Nephron progenitor cell (in vitro differentiated cells): ENCODE results near the gene SAYSD1.

Experiments
- DNase-seq: peaks from one replicate; pipeline ENCODE4 v3.0.0; 2021
- H3K27ac Mint-ChIP-seq: 2 replicates; pipeline ENCODE4 v1.8.0; 2021; ENCODE audit warnings: mild to moderate bottlenecking, moderate library complexity, mixed read lengths
- H3K27me3 Mint-ChIP-seq: 2 replicates; pipeline ENCODE4 v1.8.0; 2021; ENCODE audit warnings: mild to moderate bottlenecking, low read depth, mixed read lengths; ENCODE audit not compliant: poor library complexity
- H3K36me3 Mint-ChIP-seq: 2 replicates; pipeline ENCODE4 v1.8.0; 2021; ENCODE audit warnings: low read depth, mixed read lengths
- H3K4me1 Mint-ChIP-seq: 2 replicates; pipeline ENCODE4 v1.8.0; 2021; ENCODE audit warnings: mixed read lengths
- H3K4me3 Mint-ChIP-seq: 2 replicates; pipeline ENCODE4 v1.8.0; 2021; ENCODE audit warnings: mild to moderate bottlenecking, moderate library complexity, mixed read lengths
- H3K9me3 Mint-ChIP-seq: 2 replicates; pipeline ENCODE4 v1.8.0; 2021; ENCODE audit warnings: mild to moderate bottlenecking, moderate library complexity, mixed read lengths
- CTCF ChIP-seq: fragments of 200-600 bp; sonication (generic); IDR thresholded peaks from 2 replicates; pipeline ENCODE4 v1.5.0; 2021; ENCODE audit warnings: antibody characterized with exemption

Gene SAYSD1

GRCh38 chr6:39075807-39076622 is 39.0 kb downstream of the SAYSD1 start:
- no peak for TF ChIP-seq CTCF
- Mint-ChIP-seq H3K9me3 (no peaks in the 10 kb centered on the region), H3K36me3 (no peaks in the 10 kb centered on the region), H3K4me3 (no peak overlapping the region), H3K27ac (peak overlapping the region; percentile 62), H3K27me3 (peaks cover 29% of the 10 kb centered on the region), H3K4me1 (peaks cover 5% of the 10 kb centered on the region)
- no peak for DNase-seq

- H3K4me1 Mint-ChIP-seq = peaks cover 5% of the 10 kb centered on the region
- DNase-seq = no peak
- H3K27me3 Mint-ChIP-seq = peaks cover 28% of the 10 kb centered on the region
- no peak for TF ChIP-seq CTCF
- no peak overlapping the region for H3K4me3 Mint-ChIP-seq
- no peaks in the 10 kb centered on the region for H3K36me3 Mint-ChIP-seq
- peaks cover 4% of the 10 kb centered on the region for H3K9me3 Mint-ChIP-seq
- peak overlapping the region; percentile 62 for H3K27ac Mint-ChIP-seq
Measured at GRCh38 chr6:39075010-39075686, 39.8 kb downstream of the SAYSD1 start.

- no peaks in the 10 kb centered on the region for H3K36me3 Mint-ChIP-seq
- H3K27me3 Mint-ChIP-seq = peaks cover 24% of the 10 kb centered on the region
- H3K4me1 Mint-ChIP-seq = peaks cover 5% of the 10 kb centered on the region
- peaks cover 6% of the 10 kb centered on the region for H3K9me3 Mint-ChIP-seq
- DNase-seq = no peak
- H3K27ac Mint-ChIP-seq = no peak overlapping the region
- H3K4me3 Mint-ChIP-seq = no peak overlapping the region
- no peak for TF ChIP-seq CTCF
Measured at GRCh38 chr6:39074486-39074885, 40.5 kb downstream of the SAYSD1 start.

- Mint-ChIP-seq H3K27me3 (peaks cover 22% of the 10 kb centered on the region), H3K27ac (no peak overlapping the region), H3K36me3 (no peaks in the 10 kb centered on the region), H3K9me3 (peaks cover 11% of the 10 kb centered on the region), H3K4me3 (no peak overlapping the region), H3K4me1 (peaks cover 5% of the 10 kb centered on the region)
- TF ChIP-seq CTCF = no peak
- no peak for DNase-seq
Measured at GRCh38 chr6:39073471-39074355, 41.3 kb downstream of the SAYSD1 start.

GRCh38 chr6:39072830-39073229 is 42.2 kb downstream of the SAYSD1 start:
- no peak for TF ChIP-seq CTCF
- no peaks in the 10 kb centered on the region for H3K36me3 Mint-ChIP-seq
- peaks cover 11% of the 10 kb centered on the region for H3K9me3 Mint-ChIP-seq
- no peak for DNase-seq
- no peak overlapping the region for H3K4me3 Mint-ChIP-seq
- H3K27ac Mint-ChIP-seq = no peak overlapping the region
- peaks cover 25% of the 10 kb centered on the region for H3K27me3 Mint-ChIP-seq
- H3K4me1 Mint-ChIP-seq = peaks cover 5% of the 10 kb centered on the region
